ENCODE measurements around the gene RTEL1. TPM values are rescaled to one million over a fixed set of nuclear protein-coding genes. Genes with fewer than 3 reads are reported as not detected.
A peak's percentile ranks its signal among the peaks of the same experiment; 100 is the strongest.
"Not testable (repeated sequence)": the region's sequence is repeated elsewhere in the genome, so short reads cannot be mapped to it uniquely, and the experiment has no call there.

RTEL1 gene
- total RNA-seq, 4 donors from 2014 or later = 28.2 to 62.4 (median 46.7) TPM

DNA sequence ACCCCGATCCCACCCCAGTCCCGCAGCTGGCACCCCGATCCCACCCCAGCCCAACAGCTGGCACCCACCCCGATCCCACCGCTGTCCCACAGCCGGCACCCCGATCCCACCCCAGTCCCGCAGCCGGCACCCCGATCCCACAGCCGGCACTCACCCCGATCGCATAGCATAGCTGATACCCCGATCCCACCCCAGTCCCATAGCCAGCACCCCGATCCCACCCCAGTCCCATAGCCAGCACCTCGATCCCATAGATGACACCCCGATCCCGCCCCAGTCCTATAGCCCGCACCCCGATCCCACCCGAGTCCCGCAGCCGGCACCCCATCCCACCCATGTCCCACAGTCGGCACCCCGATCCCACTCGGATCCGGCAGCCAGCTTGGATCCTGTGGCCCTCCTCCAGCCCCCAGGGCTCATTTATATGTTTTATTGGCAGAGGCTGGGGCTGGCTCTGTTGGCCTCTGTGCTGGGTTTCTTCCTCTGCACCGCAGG, 30.3 kb upstream of the RTEL1 start:
- peaks cover 0 to 1% (median 0%) of the 10 kb centered on the region in 3 donors for H3K36me3 ChIP-seq
- H3K27ac ChIP-seq = peak overlapping the region; percentile 94 to 99 (median 98)
- WGBS, 2 donors = 7 to 16% methylated on average over 27 to 28 of the region's 28 CpGs
- no peaks in the 10 kb centered on the region for H3K9me3 ChIP-seq
- DNase-seq (ENCODE audit: low spot score in 2 of 2) = no peak
- H3K4me3 ChIP-seq = peak overlapping the region; percentile 77 to 99 (median 88)
- H3K27me3 ChIP-seq = no peaks in the 10 kb centered on the region
- no peak for TF ChIP-seq POLR2A (IDR thresholded peaks at IDR 0.05)
- TF ChIP-seq, protein P1, sequence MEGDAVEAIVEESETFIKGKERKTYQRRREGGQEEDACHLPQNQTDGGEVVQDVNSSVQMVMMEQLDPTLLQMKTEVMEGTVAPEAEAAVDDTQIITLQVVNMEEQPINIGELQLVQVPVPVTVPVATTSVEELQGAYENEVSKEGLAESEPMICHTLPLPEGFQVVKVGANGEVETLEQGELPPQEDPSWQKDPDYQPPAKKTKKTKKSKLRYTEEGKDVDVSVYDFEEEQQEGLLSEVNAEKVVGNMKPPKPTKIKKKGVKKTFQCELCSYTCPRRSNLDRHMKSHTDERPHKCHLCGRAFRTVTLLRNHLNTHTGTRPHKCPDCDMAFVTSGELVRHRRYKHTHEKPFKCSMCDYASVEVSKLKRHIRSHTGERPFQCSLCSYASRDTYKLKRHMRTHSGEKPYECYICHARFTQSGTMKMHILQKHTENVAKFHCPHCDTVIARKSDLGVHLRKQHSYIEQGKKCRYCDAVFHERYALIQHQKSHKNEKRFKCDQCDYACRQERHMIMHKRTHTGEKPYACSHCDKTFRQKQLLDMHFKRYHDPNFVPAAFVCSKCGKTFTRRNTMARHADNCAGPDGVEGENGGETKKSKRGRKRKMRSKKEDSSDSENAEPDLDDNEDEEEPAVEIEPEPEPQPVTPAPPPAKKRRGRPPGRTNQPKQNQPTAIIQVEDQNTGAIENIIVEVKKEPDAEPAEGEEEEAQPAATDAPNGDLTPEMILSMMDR (IDR thresholded peaks at IDR 0.05) = no peak
- TF ChIP-seq EP300 (IDR thresholded peaks at IDR 0.05) = no peak
- peaks cover 0 to 40% (median 12%) of the 10 kb centered on the region in 4 donors for H3K4me1 ChIP-seq

DNA sequence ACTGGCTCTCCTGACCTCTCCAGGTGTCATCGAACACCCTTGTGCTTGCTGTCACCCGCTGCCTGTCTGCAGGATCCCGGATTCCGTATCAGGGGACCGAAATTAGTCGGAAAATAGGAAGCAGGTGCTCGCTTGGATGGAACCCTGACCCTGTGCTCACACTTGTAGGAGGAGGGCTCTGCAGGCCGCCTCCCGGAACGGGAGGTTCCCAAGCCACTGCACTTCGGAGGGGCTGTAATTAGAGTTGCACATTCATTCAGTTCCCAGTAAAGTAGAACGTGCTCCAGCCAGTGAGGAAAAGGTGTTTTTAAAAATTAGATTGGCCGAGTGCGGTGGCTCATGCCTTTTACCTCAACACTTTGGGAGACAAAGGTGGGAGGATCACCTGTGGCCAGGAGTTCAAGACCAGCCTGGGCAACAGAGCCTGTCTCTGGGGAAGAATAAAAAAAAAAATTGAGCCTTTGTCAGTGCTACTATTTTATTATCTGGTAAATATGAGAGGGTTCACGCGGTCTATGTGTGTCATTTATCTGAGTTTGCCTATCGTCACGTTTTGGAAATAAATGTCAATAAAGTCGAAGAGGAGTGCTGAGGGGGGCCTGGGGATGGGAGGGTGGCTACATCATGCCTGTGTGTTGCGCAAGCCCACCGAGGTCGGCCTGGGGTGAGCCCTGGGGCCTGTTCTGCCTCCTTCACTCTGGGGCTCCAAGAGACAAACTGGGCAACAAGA, 29.7 kb upstream of the RTEL1 start:
- peak in 1 of 2 donors; percentile 49 for DNase-seq (ENCODE audit: low spot score in 2 of 2)
- Histone ChIP-seq H3K27me3 (no peaks in the 10 kb centered on the region), H3K4me3 (peak overlapping the region; percentile 77 to 99 (median 88)), H3K36me3 (no peaks in the 10 kb centered on the region), H3K4me1 (peaks cover 0 to 40% (median 12%) of the 10 kb centered on the region in 4 donors), H3K27ac (peak overlapping the region in 3 of 4 donors; percentile 94 to 98 (median 97)), H3K9me3 (no peaks in the 10 kb centered on the region)
- no peak for TF ChIP-seq POLR2A (IDR thresholded peaks at IDR 0.05)
- TF ChIP-seq, protein P1 (IDR thresholded peaks at IDR 0.05) = no peak
- peak in 1 of 2 donors; percentile 53 for TF ChIP-seq EP300 (IDR thresholded peaks at IDR 0.05)
- WGBS, 2 donors = 28 to 32% methylated on average over 18 to 22 of the region's 22 CpGs

- H3K27ac ChIP-seq = peak overlapping the region in 1 of 4 donors; percentile 17
- DNase-seq (ENCODE audit: low spot score in 2 of 2); H3K36me3 ChIP-seq; H3K4me3 ChIP-seq; H3K27me3 ChIP-seq; H3K9me3 ChIP-seq: not testable (repeated sequence)
- H3K4me1 ChIP-seq = peaks cover 0 to 24% (median 12%) of the 10 kb centered on the region in 4 donors
- whole genome bisulfite sequencing, 2 donors = 87 to 100% methylated on average over 6 of the region's 6 CpGs
Measured at GRCh38 chr20:63630956-63631355, 27.2 kb upstream of the RTEL1 start.

DNA sequence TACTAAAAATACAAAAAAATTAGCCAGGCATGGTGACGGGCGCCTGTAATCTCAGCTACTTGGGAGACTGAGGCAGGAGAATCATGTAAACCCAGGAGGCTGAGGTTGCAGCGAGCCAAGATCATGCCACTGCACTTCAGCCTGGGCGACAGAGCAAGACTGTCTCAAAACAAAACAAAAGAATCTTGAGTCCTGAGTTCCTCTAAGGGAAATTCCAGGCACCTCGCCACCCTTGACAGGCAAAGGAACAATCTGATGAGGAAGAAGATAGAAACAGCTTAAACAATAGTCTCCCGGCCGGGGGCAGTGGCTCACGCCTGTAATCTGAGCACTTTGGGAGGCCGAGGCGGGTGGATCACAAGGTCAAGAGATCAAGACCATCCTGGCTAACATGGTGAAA, 26.7 kb upstream of the RTEL1 start:
- H3K36me3 ChIP-seq; H3K27me3 ChIP-seq; H3K4me3 ChIP-seq; H3K9me3 ChIP-seq; DNase-seq (ENCODE audit: low spot score in 2 of 2): not testable (repeated sequence)
- WGBS, 2 donors = 69% methylated on average over 10 of the region's 10 CpGs
- Histone ChIP-seq H3K27ac (peak overlapping the region in 1 of 4 donors; percentile 17), H3K4me1 (peaks cover 0 to 22% (median 12%) of the 10 kb centered on the region in 4 donors)

- no peak for TF ChIP-seq POLR2A (IDR thresholded peaks at IDR 0.05)
- TF ChIP-seq, protein P1 (IDR thresholded peaks at IDR 0.05) = no peak
- no peak for TF ChIP-seq EP300 (IDR thresholded peaks at IDR 0.05)
- WGBS, 2 donors = 85 to 87% methylated on average over 9 of the region's 9 CpGs
Measured at GRCh38 chr20:63633732-63634131, 24.4 kb upstream of the RTEL1 start.

GRCh38 chr20:63635431-63636141, 22.5 kb upstream of the RTEL1 start:
- DNase-seq (ENCODE audit: low spot score in 2 of 2) = no peak
- Histone ChIP-seq H3K9me3 (no peaks in the 10 kb centered on the region), H3K27me3 (no peaks in the 10 kb centered on the region), H3K36me3 (no peaks in the 10 kb centered on the region), H3K4me3 (no peak overlapping the region), H3K27ac (peak overlapping the region in 1 of 4 donors; percentile 81), H3K4me1 (peaks cover 0 to 4% (median under 1%) of the 10 kb centered on the region in 4 donors)
- no peak for TF ChIP-seq POLR2A (IDR thresholded peaks at IDR 0.05)
- 74 to 75% methylated on average over 15 of the region's 15 CpGs for WGBS, 2 donors

More at GRCh38 chr20:63633732-63634131, 24.4 kb upstream of the RTEL1 start:
- no peak overlapping the region for H3K27ac ChIP-seq
- peaks cover 0 to 9% (median 5%) of the 10 kb centered on the region in 4 donors for H3K4me1 ChIP-seq
- no peaks in the 10 kb centered on the region for H3K9me3 ChIP-seq
- DNase-seq (ENCODE audit: low spot score in 2 of 2) = no peak
- no peaks in the 10 kb centered on the region for H3K36me3 ChIP-seq
- H3K4me3 ChIP-seq = no peak overlapping the region
- H3K27me3 ChIP-seq = no peaks in the 10 kb centered on the region

All from tibial nerve (tissue), 4 donors.